AG04450 (cell line): Measurements from ENCODE around the gene ACKR1. TPM values are rescaled to one million over a fixed set of nuclear protein-coding genes. Genes with fewer than 3 reads are reported as not detected.

Source experiments
- CTCF ChIA-PET: fragments of 300-600, 350-600 bp; formaldehyde crosslinking; extraction: SDS; loops from one replicate; lab custom pipeline; 2022; ENCODE audit warnings: antibody characterized with exemption, inconsistent platforms; lab: Charles Lee
- POLR2A ChIA-PET: fragments of 350-600 bp; formaldehyde crosslinking; extraction: SDS; loops from one replicate; lab custom pipeline; 2021; ENCODE audit warnings: antibody characterized with exemption, inconsistent platforms; lab: Yijun Ruan, JAX
- DNase-seq: peaks from one replicate; pipeline ENCODE4 v3.0.0-alpha.2; 2011; ENCODE audit warnings: low read depth, low spot score
- H3K27ac ChIP-seq: one replicate; pipeline ENCODE4 v1.5.1; 2012; ENCODE audit warnings: low read depth, low read length, control low read depth
- H3K27me3 ChIP-seq: one replicate; pipeline ENCODE4 v1.6.0; 2012; ENCODE audit warnings: low read length; ENCODE audit not compliant: control insufficient read depth, insufficient read depth
- H3K4me3 ChIP-seq: 2 replicates; pipeline ENCODE4 v1.5.1; 2011; ENCODE audit warnings: mild to moderate bottlenecking, low read depth, low read length, control low read depth
- H3K9me3 ChIP-seq: 2 replicates; pipeline ENCODE4 v1.5.1; 2012; ENCODE audit warnings: low read length; ENCODE audit not compliant: control insufficient read depth, insufficient read depth
- polyA plus RNA-seq: library from polyadenylated mRNA; depleted of rRNA; stranded (reverse); fragments of >200 nt; gene quantifications from 2 replicates; pipeline ENCODE4 v1.2.3, GENCODE V29; 2011; rRNA removed
- small RNA-seq: library from RNA; depleted of rRNA; stranded (forward); fragments of <200 nt; gene quantifications from one replicate; pipeline ENCODE3, GENCODE V24; 2012; ENCODE audit warnings: low read depth; ENCODE audit not compliant: insufficient read length
- TF ChIP-seq, protein P1 (sequence below): IDR thresholded peaks from 2 replicates; pipeline ENCODE4 v1.5.1; 2011; ENCODE audit warnings: low read depth, low read length, control low read depth, inconsistent platforms

The ACKR1 gene
- polyA plus RNA-seq, 1 experiment, result not detected

DNA sequence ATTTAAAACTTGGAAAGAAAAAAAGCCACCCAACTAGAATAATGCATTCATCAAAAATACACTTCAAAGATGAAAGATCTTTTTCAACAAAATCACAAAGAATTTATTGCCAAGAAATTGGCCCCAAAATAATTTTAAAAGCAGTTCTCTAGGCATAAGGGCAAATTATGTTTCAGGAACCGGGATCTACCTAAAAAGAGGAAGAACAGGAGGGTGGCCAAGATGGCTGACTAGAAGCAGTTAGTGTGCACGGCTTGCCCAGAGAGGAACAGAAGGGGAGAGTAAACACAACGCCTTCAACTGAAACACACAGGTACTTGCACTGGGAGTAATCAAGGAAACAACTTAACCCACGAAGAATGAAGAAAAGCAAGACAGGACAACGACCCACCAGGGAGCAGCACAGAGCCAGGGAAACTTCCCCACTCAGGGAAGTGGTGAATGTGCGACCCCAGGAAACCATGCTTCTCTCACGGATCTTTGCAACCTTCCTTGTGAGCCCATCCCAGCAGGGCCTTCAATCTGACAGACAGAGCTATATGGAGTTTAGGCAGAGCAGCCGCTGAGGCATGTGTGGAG lies 46.1 kb downstream of the ACKR1 start:
- Histone ChIP-seq H3K9me3 (peaks cover 14% of the 10 kb centered on the region), H3K4me3 (no peak overlapping the region), H3K27me3 (no peaks in the 10 kb centered on the region), H3K27ac (no peak overlapping the region)
- CTCF ChIA-PET, result no interaction called here
- POLR2A ChIA-PET, result no interaction called here
- TF ChIP-seq, protein P1, sequence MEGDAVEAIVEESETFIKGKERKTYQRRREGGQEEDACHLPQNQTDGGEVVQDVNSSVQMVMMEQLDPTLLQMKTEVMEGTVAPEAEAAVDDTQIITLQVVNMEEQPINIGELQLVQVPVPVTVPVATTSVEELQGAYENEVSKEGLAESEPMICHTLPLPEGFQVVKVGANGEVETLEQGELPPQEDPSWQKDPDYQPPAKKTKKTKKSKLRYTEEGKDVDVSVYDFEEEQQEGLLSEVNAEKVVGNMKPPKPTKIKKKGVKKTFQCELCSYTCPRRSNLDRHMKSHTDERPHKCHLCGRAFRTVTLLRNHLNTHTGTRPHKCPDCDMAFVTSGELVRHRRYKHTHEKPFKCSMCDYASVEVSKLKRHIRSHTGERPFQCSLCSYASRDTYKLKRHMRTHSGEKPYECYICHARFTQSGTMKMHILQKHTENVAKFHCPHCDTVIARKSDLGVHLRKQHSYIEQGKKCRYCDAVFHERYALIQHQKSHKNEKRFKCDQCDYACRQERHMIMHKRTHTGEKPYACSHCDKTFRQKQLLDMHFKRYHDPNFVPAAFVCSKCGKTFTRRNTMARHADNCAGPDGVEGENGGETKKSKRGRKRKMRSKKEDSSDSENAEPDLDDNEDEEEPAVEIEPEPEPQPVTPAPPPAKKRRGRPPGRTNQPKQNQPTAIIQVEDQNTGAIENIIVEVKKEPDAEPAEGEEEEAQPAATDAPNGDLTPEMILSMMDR, result no peak
- no peak for DNase-seq

Small RNAs within 50 kb of the gene (small RNA-seq; reads per million reads assigned to genes)
- not detected for gene RNA5SP60

Other genes with a start within 250 kb of the ACKR1 start
- 134 and 179 TPM in 2 replicates for gene IFI16, start 195.0 kb upstream of the ACKR1 start, polyA plus RNA-seq
- not detected in 2 replicates for gene AIM2, start 128.1 kb upstream of the ACKR1 start, polyA plus RNA-seq
- 0.01 TPM in 1 of 2 replicates, not detected in the other for gene CADM3, start 33.3 kb upstream of the ACKR1 start, polyA plus RNA-seq
- not detected in 2 replicates for gene FCER1A, start 97.5 kb downstream of the ACKR1 start, polyA plus RNA-seq
- not detected in 2 replicates for gene OR10J4, start 227.3 kb downstream of the ACKR1 start, polyA plus RNA-seq
- not detected in 2 replicates for gene OR10J1, start 234.8 kb downstream of the ACKR1 start, polyA plus RNA-seq